ENCODE measurements around the gene ECSCR.
"Not testable (repeated sequence)": the region's sequence is repeated elsewhere in the genome, so short reads cannot be mapped to it uniquely, and the experiment has no call there.

Gene ECSCR, protein sequence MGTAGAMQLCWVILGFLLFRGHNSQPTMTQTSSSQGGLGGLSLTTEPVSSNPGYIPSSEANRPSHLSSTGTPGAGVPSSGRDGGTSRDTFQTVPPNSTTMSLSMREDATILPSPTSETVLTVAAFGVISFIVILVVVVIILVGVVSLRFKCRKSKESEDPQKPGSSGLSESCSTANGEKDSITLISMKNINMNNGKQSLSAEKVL

DNA sequence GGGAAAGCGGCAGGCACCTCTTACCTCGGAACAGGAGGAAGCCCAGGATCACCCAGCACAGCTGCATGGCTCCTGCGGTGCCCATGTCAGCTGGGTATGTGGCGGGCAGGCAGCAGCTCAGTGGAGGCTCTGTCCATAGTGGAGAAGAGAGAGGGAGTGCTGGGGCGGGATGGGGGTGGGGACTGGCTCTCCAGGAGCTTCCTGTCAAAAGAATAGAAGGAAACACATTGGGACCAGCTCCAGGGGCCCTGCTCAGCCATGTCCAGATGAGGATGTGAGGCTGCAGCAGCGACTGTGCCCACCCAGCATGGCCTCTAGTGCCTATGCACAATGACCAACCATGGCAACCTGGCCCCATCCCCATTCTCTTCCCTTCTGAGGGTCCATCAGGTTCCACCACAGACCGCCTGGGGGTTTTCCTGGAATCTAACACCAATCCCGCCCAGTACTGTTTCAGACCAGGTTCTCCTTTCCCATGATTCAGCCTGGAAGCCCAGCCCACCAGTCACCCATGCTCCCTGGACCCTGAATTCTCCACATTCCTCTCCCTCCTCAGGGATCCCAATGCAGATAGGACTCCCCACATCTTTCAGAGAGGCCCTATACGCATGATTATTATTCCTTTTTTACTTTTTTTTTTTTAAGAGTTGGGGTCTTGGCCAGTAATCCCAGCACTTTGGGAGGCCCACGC, at the start of gene ECSCR:
Gene ECSCR (minus strand): TSS at position 158 of the 691 bp plus-strand sequence. CDS start 73 bp downstream, at position 85.
- Histone ChIP-seq H3K4me3 (ENCODE audit: low read length) (no peak within 1 kb of the TSS), H3K36me3 (ENCODE audit: insufficient read depth, low read length) (no peaks in the 10 kb centered on the region), H3K4me1 (ENCODE audit: insufficient read depth, low read length) (peaks cover 2% of the 10 kb centered on the region)

GRCh38 chr5:139504722-139505121, 42.2 kb upstream of the ECSCR start:
- not testable (repeated sequence) for H3K4me1 ChIP-seq (ENCODE audit: insufficient read depth, low read length); H3K4me3 ChIP-seq (ENCODE audit: low read length); H3K27me3 ChIP-seq (ENCODE audit: insufficient read depth, low read length); H3K9me3 ChIP-seq (ENCODE audit: low read length); H2AFZ ChIP-seq (ENCODE audit: low read depth, low read length); H3K36me3 ChIP-seq (ENCODE audit: insufficient read depth, low read length)

More for the DNA sequence above, at the start of gene ECSCR:
- Histone ChIP-seq H3K9me3 (ENCODE audit: low read length) (no peaks in the 10 kb centered on the region), H2AFZ (ENCODE audit: low read depth, low read length) (no peak within 1 kb of the TSS), H3K27me3 (ENCODE audit: insufficient read depth, low read length) (no peaks in the 10 kb centered on the region)

GRCh38 chr5:139503879-139504278, 41.3 kb upstream of the ECSCR start:
- not testable (repeated sequence) for H3K27me3 ChIP-seq (ENCODE audit: insufficient read depth, low read length); H2AFZ ChIP-seq (ENCODE audit: low read depth, low read length); H3K36me3 ChIP-seq (ENCODE audit: insufficient read depth, low read length); H3K4me1 ChIP-seq (ENCODE audit: insufficient read depth, low read length); H3K4me3 ChIP-seq (ENCODE audit: low read length); H3K9me3 ChIP-seq (ENCODE audit: low read length)

DNA sequence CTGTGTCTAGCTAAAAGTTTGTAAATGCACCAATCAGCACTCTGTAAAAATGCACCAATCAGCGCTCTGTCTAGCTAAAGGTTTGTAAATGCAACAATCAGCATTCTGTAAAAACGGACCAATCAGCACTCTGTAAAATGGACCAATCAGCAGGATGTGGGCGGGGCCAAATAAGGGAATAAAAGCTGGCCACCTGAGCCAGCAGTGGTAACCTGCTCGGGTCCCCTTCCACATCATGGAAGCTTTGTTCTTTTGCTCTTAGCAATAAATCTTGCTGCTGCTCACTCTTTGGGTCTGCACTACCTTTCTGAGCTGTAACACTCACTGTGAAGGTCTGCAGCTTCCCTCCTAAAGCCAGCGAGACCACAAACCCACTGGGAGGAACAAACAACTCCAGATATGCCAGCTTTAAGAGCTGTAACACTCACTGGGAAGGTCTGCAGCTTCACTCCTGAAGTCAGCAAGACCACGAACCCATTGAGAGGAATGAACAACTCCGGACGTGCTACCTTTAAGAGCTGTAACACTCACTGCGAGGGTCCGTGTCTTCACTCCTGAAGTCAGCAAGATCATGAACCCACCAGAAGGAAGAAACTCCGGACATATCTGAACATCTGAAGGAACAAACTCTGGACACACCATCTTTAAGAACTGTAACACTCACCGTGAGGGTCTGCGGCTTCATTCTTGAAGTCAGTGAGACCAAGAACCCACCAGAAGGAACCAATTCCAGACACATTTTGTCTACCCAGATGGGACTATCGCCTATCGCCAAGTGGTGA, 40.7 kb upstream of the ECSCR start:
- not testable (repeated sequence) for H2AFZ ChIP-seq (ENCODE audit: low read depth, low read length); H3K36me3 ChIP-seq (ENCODE audit: insufficient read depth, low read length); H3K27me3 ChIP-seq (ENCODE audit: insufficient read depth, low read length); H3K4me1 ChIP-seq (ENCODE audit: insufficient read depth, low read length); H3K4me3 ChIP-seq (ENCODE audit: low read length); H3K9me3 ChIP-seq (ENCODE audit: low read length)

GRCh38 chr5:139501381-139501780, 38.8 kb upstream of the ECSCR start:
- H3K27me3 ChIP-seq (ENCODE audit: insufficient read depth, low read length): no peaks in the 10 kb centered on the region
- H3K4me3 ChIP-seq (ENCODE audit: low read length): no peak overlapping the region
- peaks cover 6% of the 10 kb centered on the region for H3K4me1 ChIP-seq (ENCODE audit: insufficient read depth, low read length)
- H3K9me3 ChIP-seq (ENCODE audit: low read length): no peaks in the 10 kb centered on the region
- no peaks in the 10 kb centered on the region for H3K36me3 ChIP-seq (ENCODE audit: insufficient read depth, low read length)
- H2AFZ ChIP-seq (ENCODE audit: low read depth, low read length): no peak overlapping the region

GRCh38 chr5:139495638-139496435, 33.3 kb upstream of the ECSCR start:
- peaks cover 2% of the 10 kb centered on the region for H3K4me1 ChIP-seq (ENCODE audit: insufficient read depth, low read length)
- H3K36me3 ChIP-seq (ENCODE audit: insufficient read depth, low read length): no peaks in the 10 kb centered on the region
- H3K4me3 ChIP-seq (ENCODE audit: low read length): no peak overlapping the region
- H2AFZ ChIP-seq (ENCODE audit: low read depth, low read length): no peak overlapping the region
- H3K27me3 ChIP-seq (ENCODE audit: insufficient read depth, low read length): peaks cover 3% of the 10 kb centered on the region
- no peaks in the 10 kb centered on the region for H3K9me3 ChIP-seq (ENCODE audit: low read length)

DNA sequence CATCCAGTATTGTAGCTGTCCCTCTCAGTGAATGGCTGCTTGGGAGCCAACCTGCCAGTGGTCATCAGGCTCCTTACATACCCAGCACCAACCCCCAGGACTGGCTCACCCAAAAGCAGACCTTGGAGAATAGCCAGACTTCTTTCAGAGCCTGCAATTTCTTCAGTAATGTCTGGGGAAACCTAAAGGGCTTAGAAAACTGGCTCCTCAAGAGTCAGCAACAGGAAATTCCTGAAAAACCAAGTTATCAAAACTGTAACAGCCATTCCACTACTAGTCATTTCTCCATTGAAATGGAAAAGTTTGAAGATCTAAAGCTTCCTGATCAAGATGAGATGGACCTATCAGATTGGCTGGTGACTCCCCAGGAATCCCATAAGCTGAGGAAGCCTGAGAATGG, 32.3 kb upstream of the ECSCR start:
- Histone ChIP-seq H3K9me3 (ENCODE audit: low read length) (no peaks in the 10 kb centered on the region), H3K27me3 (ENCODE audit: insufficient read depth, low read length) (peaks cover 3% of the 10 kb centered on the region), H3K4me1 (ENCODE audit: insufficient read depth, low read length) (peaks cover 2% of the 10 kb centered on the region), H3K36me3 (ENCODE audit: insufficient read depth, low read length) (no peaks in the 10 kb centered on the region), H3K4me3 (ENCODE audit: low read length) (no peak overlapping the region), H2AFZ (ENCODE audit: low read depth, low read length) (no peak overlapping the region)

DNA sequence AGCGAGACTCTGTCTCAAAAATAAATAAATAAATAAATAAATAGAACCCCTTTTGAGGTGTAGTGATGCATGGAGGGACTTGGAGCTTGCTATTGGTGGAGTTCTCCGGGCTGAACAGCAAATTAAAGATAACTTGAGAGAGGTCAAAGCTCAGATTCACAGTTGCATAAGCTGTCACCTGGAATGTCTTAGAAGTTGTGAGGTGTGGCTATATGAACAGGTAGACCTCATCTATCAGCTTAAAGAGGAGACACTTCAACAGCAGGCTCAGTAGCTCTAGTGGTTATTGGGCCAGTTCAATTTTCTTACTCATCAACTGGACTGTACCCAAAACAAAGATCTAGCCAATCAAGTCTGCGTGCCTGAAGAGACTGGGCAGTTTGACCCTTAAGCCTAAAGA, 31.7 kb upstream of the ECSCR start:
- Histone ChIP-seq H3K27me3 (ENCODE audit: insufficient read depth, low read length) (peaks cover 3% of the 10 kb centered on the region), H3K9me3 (ENCODE audit: low read length) (no peaks in the 10 kb centered on the region), H3K4me1 (ENCODE audit: insufficient read depth, low read length) (peaks cover 2% of the 10 kb centered on the region), H3K4me3 (ENCODE audit: low read length) (no peak overlapping the region), H2AFZ (ENCODE audit: low read depth, low read length) (no peak overlapping the region), H3K36me3 (ENCODE audit: insufficient read depth, low read length) (no peaks in the 10 kb centered on the region)

DNA sequence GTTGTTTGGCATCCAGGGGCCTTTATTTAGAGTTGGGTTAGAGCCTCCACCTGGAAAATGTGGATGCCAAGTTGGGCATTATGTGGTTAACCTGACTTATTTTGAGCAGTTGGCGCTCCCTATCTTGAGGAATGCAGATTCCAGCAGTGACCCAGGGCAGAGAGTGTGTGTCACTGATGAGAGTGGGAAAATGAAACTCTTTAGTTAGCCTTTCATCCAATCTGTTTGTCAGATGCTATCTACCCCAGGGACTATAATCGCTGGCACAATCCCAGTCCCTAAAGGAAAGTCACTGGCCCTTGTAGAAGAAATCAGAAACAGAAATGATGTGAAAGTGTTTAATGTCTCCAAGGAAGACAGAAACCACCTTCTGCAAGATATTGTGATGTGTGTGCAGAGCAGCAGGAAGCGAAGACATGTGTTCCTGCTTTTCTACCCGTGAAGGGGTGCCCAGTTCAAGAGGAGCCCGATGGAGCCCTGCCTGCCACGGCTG, 30.2 kb upstream of the ECSCR start:
- peaks cover 2% of the 10 kb centered on the region for H3K4me1 ChIP-seq (ENCODE audit: insufficient read depth, low read length)
- no peak overlapping the region for H2AFZ ChIP-seq (ENCODE audit: low read depth, low read length)
- no peaks in the 10 kb centered on the region for H3K9me3 ChIP-seq (ENCODE audit: low read length)
- H3K27me3 ChIP-seq (ENCODE audit: insufficient read depth, low read length): peaks cover 3% of the 10 kb centered on the region
- H3K36me3 ChIP-seq (ENCODE audit: insufficient read depth, low read length): no peaks in the 10 kb centered on the region
- no peak overlapping the region for H3K4me3 ChIP-seq (ENCODE audit: low read length)

GRCh38 chr5:139488260-139488659, 25.7 kb upstream of the ECSCR start:
- Histone ChIP-seq H3K27me3 (ENCODE audit: insufficient read depth, low read length) (peaks cover 3% of the 10 kb centered on the region), H3K36me3 (ENCODE audit: insufficient read depth, low read length) (no peaks in the 10 kb centered on the region), H3K4me3 (ENCODE audit: low read length) (no peak overlapping the region), H2AFZ (ENCODE audit: low read depth, low read length) (no peak overlapping the region), H3K9me3 (ENCODE audit: low read length) (no peaks in the 10 kb centered on the region), H3K4me1 (ENCODE audit: insufficient read depth, low read length) (peaks cover 2% of the 10 kb centered on the region)

GRCh38 chr5:139486201-139486600, 23.7 kb upstream of the ECSCR start:
- H3K9me3 ChIP-seq (ENCODE audit: low read length): no peaks in the 10 kb centered on the region
- H2AFZ ChIP-seq (ENCODE audit: low read depth, low read length): no peak overlapping the region

GRCh38 chr5:139482890-139483208, 20.3 kb upstream of the ECSCR start:
- H3K9me3 ChIP-seq (ENCODE audit: low read length): not testable (repeated sequence)

More at GRCh38 chr5:139486201-139486600, 23.7 kb upstream of the ECSCR start:
- H3K27me3 ChIP-seq (ENCODE audit: insufficient read depth, low read length): peaks cover 3% of the 10 kb centered on the region
- H3K36me3 ChIP-seq (ENCODE audit: insufficient read depth, low read length): no peaks in the 10 kb centered on the region
- no peaks in the 10 kb centered on the region for H3K4me1 ChIP-seq (ENCODE audit: insufficient read depth, low read length)
- no peak overlapping the region for H3K4me3 ChIP-seq (ENCODE audit: low read length)

More at GRCh38 chr5:139482890-139483208, 20.3 kb upstream of the ECSCR start:
- H3K4me3 ChIP-seq (ENCODE audit: low read length); H2AFZ ChIP-seq (ENCODE audit: low read depth, low read length); H3K27me3 ChIP-seq (ENCODE audit: insufficient read depth, low read length); H3K4me1 ChIP-seq (ENCODE audit: insufficient read depth, low read length); H3K36me3 ChIP-seq (ENCODE audit: insufficient read depth, low read length): not testable (repeated sequence)
